IMR-90 (cell line): Measurements from ENCODE around the gene LDLRAD1. TPM values are rescaled to one million over a fixed set of nuclear protein-coding genes. Genes with fewer than 3 reads are reported as not detected.

ENCODE experiments used
- ATAC-seq: fragments of 200-7000 bp; cut with Tn5 transposase; 2 replicates; pipeline ENCODE4 v1.9.1; 2020; ENCODE audit warnings: low read depth, mild to moderate bottlenecking, moderate library complexity
- BruUV-seq: library from RNA; stranded (reverse); fragments of 400-500 nt; replicated peaks from 2 replicates; lab custom pipeline; 2021; lab: Mats Ljungman, UMichigan
- CTCF ChIA-PET: fragments of 300-600 bp; formaldehyde crosslinking; extraction: SDS; loops from one replicate; lab custom pipeline; 2021; ENCODE audit warnings: antibody characterized with exemption; lab: Yijun Ruan, JAX
- POLR2A ChIA-PET: fragments of 300-600 bp; sonication (Branson Sonifier 250); formaldehyde crosslinking; loops from one replicate; lab custom pipeline; 2022; ENCODE audit warnings: antibody characterized with exemption; ENCODE audit not compliant: unreplicated experiment; lab: Charles Lee
- DNase-seq: peaks from one replicate; pipeline ENCODE4 v3.0.0; 2013
- H2AFZ ChIP-seq: replicated peaks from 2 replicates; pipeline ENCODE3; 2013; ENCODE audit warnings: low read length, mild to moderate bottlenecking; ENCODE audit not compliant: poor library complexity
- H2AK5ac ChIP-seq: 2 replicates; pipeline ENCODE4 v1.6.1; 2013; ENCODE audit warnings: low read depth, low read length, inconsistent platforms
- H2AK9ac ChIP-seq: replicated peaks from 2 replicates; pipeline ENCODE3; 2013; ENCODE audit warnings: mild to moderate bottlenecking, low read depth, low read length, moderate library complexity; ENCODE audit not compliant: poor library complexity
- H2BK120ac ChIP-seq: 2 replicates; pipeline ENCODE4 v1.6.1; 2013; ENCODE audit warnings: low read depth, low read length, inconsistent platforms
- H2BK15ac ChIP-seq: 3 replicates; pipeline ENCODE4 v1.6.1; 2013; ENCODE audit warnings: low read depth, low read length, inconsistent platforms
- H2BK20ac ChIP-seq: 2 replicates; pipeline ENCODE4 v1.6.1; 2013; ENCODE audit warnings: low read depth, mild to moderate bottlenecking, inconsistent platforms, low read length, moderate library complexity
- H2BK5ac ChIP-seq: 2 replicates; pipeline ENCODE4 v1.6.1; 2013; ENCODE audit warnings: mild to moderate bottlenecking, low read depth, low read length, inconsistent platforms; ENCODE audit not compliant: poor library complexity, severe bottlenecking
- H3K14ac ChIP-seq: replicated peaks from 2 replicates; pipeline ENCODE4 v1.6.1; 2013; ENCODE audit warnings: low read depth, low read length, inconsistent platforms
- H3K18ac ChIP-seq: 2 replicates; pipeline ENCODE4 v1.6.1; 2013; ENCODE audit warnings: low read depth, low read length, control low read depth
- H3K23ac ChIP-seq: 2 replicates; pipeline ENCODE4 v1.6.1; 2013; ENCODE audit warnings: low read depth, low read length, inconsistent platforms
- H3K27ac ChIP-seq: 2 replicates; pipeline ENCODE4 v1.5.1; 2013; ENCODE audit warnings: mild to moderate bottlenecking, control low read depth, low read length; ENCODE audit not compliant: insufficient read depth
- H3K27me3 ChIP-seq: 2 replicates; pipeline ENCODE4 v1.6.1; 2013; ENCODE audit warnings: low read length; ENCODE audit not compliant: control insufficient read depth, insufficient read depth
- H3K36me3 ChIP-seq: 2 replicates; pipeline ENCODE4 v1.6.1; 2013; ENCODE audit warnings: low read length, mixed read lengths; ENCODE audit not compliant: control insufficient read depth, insufficient read depth
- H3K4ac ChIP-seq: 2 replicates; pipeline ENCODE4 v1.6.1; 2013; ENCODE audit warnings: low read depth, low read length, inconsistent platforms
- H3K4me1 ChIP-seq: 2 replicates; pipeline ENCODE4 v1.6.1; 2013; ENCODE audit warnings: low read length, mixed read lengths; ENCODE audit not compliant: control insufficient read depth, insufficient read depth
- H3K4me2 ChIP-seq: 2 replicates; pipeline ENCODE4 v1.6.1; 2013; ENCODE audit warnings: low read depth, mild to moderate bottlenecking, control low read depth, low read length, moderate library complexity
- H3K4me3 ChIP-seq: 2 replicates; pipeline ENCODE4 v1.5.1; 2013; ENCODE audit warnings: low read depth, mild to moderate bottlenecking, control low read depth, low read length, moderate library complexity; ENCODE audit not compliant: insufficient read depth
- H3K56ac ChIP-seq: 2 replicates; pipeline ENCODE4 v1.6.1; 2013; ENCODE audit warnings: low read length, inconsistent platforms; ENCODE audit not compliant: insufficient read depth; ENCODE audit errors: extremely low read depth
- H3K79me1 ChIP-seq, 2 experiments: 2 replicates each; pipeline ENCODE4 v1.6.1; 2013; ENCODE audit warnings: low read length in 2 of 2, inconsistent platforms in 1 of 2, low read depth in 1 of 2
- H3K9ac ChIP-seq: 2 replicates; pipeline ENCODE4 v1.6.1; 2013; ENCODE audit warnings: low read depth, low read length, control low read depth
- H3K9me1 ChIP-seq: 2 replicates; pipeline ENCODE4 v1.6.1; 2013; ENCODE audit warnings: low read length, inconsistent platforms; ENCODE audit not compliant: insufficient read depth
- H3K9me3 ChIP-seq: 2 replicates; pipeline ENCODE4 v1.6.1; 2013; ENCODE audit warnings: low read length; ENCODE audit not compliant: control insufficient read depth, insufficient read depth
- H4K20me1 ChIP-seq: 2 replicates; pipeline ENCODE4 v1.6.1; 2013; ENCODE audit warnings: low read length, inconsistent platforms; ENCODE audit not compliant: insufficient read depth
- H4K5ac ChIP-seq: 2 replicates; pipeline ENCODE4 v1.6.1; 2013; ENCODE audit warnings: mild to moderate bottlenecking, low read depth, low read length, control low read depth
- H4K8ac ChIP-seq, 2 experiments: 2 replicates each; pipeline ENCODE4 v1.6.1; 2013; ENCODE audit warnings: low read depth in 2 of 2, low read length in 2 of 2, control low read depth in 1 of 2, inconsistent platforms in 1 of 2
- H4K91ac ChIP-seq: 2 replicates; pipeline ENCODE4 v1.6.1; 2013; ENCODE audit warnings: low read depth, low read length, inconsistent platforms; ENCODE audit not compliant: insufficient read depth
- BHLHE40 ChIP-seq: fragments of 150-350 bp; IDR thresholded peaks from 2 replicates; pipeline ENCODE4 v1.6.1; 2016; ENCODE audit warnings: mild to moderate bottlenecking, low read depth, low read length
- CEBPB ChIP-seq: IDR thresholded peaks from 2 replicates; pipeline ENCODE4 v1.6.1; 2012; ENCODE audit warnings: low read depth, low read length, improper control_type of control experiment
- CHD1 ChIP-seq: IDR thresholded peaks from 2 replicates; pipeline ENCODE4 v1.6.1; 2012; ENCODE audit warnings: low read depth, low read length, improper control_type of control experiment
- FOS ChIP-seq: fragments of 150-350 bp; IDR thresholded peaks from 2 replicates; pipeline ENCODE4 v1.6.1; 2016; ENCODE audit warnings: low read depth, low read length
- MAFK ChIP-seq: IDR thresholded peaks from 2 replicates; pipeline ENCODE4 v1.6.1; 2012; ENCODE audit warnings: low read depth, low read length, improper control_type of control experiment
- MAZ ChIP-seq: IDR thresholded peaks from 2 replicates; pipeline ENCODE4 v1.6.1; 2012; ENCODE audit warnings: low read depth, mild to moderate bottlenecking, low read length, improper control_type of control experiment, moderate library complexity, borderline replicate concordance
- MXI1 ChIP-seq: IDR thresholded peaks from 2 replicates; pipeline ENCODE4 v1.6.1; 2012; ENCODE audit warnings: low read depth, mild to moderate bottlenecking, low read length, moderate library complexity, borderline replicate concordance
- NFE2L2 ChIP-seq: fragments of 150-350 bp; IDR thresholded peaks from 2 replicates; pipeline ENCODE4 v1.6.1; 2016; ENCODE audit warnings: low read depth, mild to moderate bottlenecking, low read length
- POLR2A ChIP-seq: IDR thresholded peaks from 2 replicates; pipeline ENCODE4 v1.6.1; 2012; ENCODE audit warnings: mild to moderate bottlenecking, low read depth, low read length
- RAD21 ChIP-seq: IDR thresholded peaks from 2 replicates; pipeline ENCODE4 v1.6.1; 2012; ENCODE audit warnings: low read length, improper control_type of control experiment
- RCOR1 ChIP-seq: IDR thresholded peaks from 2 replicates; pipeline ENCODE4 v1.6.1; 2012; ENCODE audit warnings: mild to moderate bottlenecking, low read length, improper control_type of control experiment; ENCODE audit not compliant: insufficient replicate concordance
- RFX5 ChIP-seq: IDR thresholded peaks from 2 replicates; pipeline ENCODE4 v1.8.0; 2012; ENCODE audit warnings: low read depth, mild to moderate bottlenecking, low read length, moderate library complexity
- SMC3 ChIP-seq: fragments of 150-350 bp; IDR thresholded peaks from 2 replicates; pipeline ENCODE4 v1.6.1; 2016; ENCODE audit warnings: low read depth, mild to moderate bottlenecking, antibody characterized with exemption, low read length, moderate library complexity
- dilution Hi-C: fragments of 300-500 bp; cut with HindIII; formaldehyde crosslinking; loops from one replicate; pipeline ENCODE4 v1.14.3; 2018; ENCODE audit warnings: low sequenced_read_pairs; ENCODE audit not compliant: unreplicated experiment
- in situ Hi-C: fragments of 300-500 bp; cut with MboI; formaldehyde crosslinking; loops from 3 replicates; pipeline ENCODE4 v1.14.3; 2019; ENCODE audit warnings: low sequenced_read_pairs, inconsistent platforms, mixed read lengths
- intact Hi-C: fragments of 100-400 bp; cut with micrococcal nuclease; formaldehyde crosslinking; loops from 2 replicates; pipeline ENCODE4 v1.10.0; 2022
- polyA plus RNA-seq, 3 experiments: library from polyadenylated mRNA; depleted of rRNA; stranded (reverse); fragments of >200 nt; gene quantifications; 2 replicates each; pipeline ENCODE4 v1.2.3, GENCODE V29; 2012; ENCODE audit warnings: low replicate concordance in 1 of 3
- total RNA-seq: library from RNA; depleted of rRNA; stranded (reverse); fragments of >200 nt; gene quantifications from 2 replicates; pipeline ENCODE4 v1.2.3, GENCODE V29; 2012
- TF ChIP-seq, protein P1 (sequence below): conservative IDR thresholded peaks from 2 replicates; pipeline ENCODE4 v1.5.1; 2012; ENCODE audit warnings: mild to moderate bottlenecking, low read depth, low read length, improper control_type of control experiment
- TF ChIP-seq, protein P2 (sequence below): fragments of 150-350 bp; IDR thresholded peaks from 2 replicates; pipeline ENCODE4 v1.6.1; 2017; ENCODE audit warnings: mild to moderate bottlenecking, antibody characterized with exemption, low read length, low read depth
- TF ChIP-seq, protein P3 (sequence below): fragments of 150-350 bp; IDR thresholded peaks from 2 replicates; pipeline ENCODE4 v1.6.1; 2016; ENCODE audit warnings: low read depth, mild to moderate bottlenecking, low read length, moderate library complexity, borderline replicate concordance

The LDLRAD1 gene
- total and polyA plus RNA-seq, 2 of the 4 experiments (the other 2 are of a cell fraction), result not detected

DNA sequence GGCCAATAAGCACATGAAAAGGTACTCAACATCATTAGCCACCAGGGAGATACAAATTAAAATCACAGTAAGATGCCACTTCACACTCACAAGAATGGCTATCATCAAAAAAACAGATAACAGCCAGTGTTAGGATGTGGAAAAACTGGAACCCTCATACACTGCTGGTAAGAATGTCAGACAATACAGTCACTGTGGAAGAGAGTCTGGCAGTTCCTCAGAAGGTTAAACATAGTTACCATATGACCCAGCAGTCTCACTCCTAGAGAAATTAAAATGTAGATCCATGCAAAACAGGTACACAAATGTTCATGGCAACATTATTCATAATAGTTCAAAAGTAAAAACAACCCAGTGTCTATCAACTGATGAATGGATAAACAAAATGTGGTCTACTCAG is 33.3 kb downstream of the LDLRAD1 start:
- Histone ChIP-seq H3K4me2 (no peak overlapping the region), H4K5ac (no peak overlapping the region), H4K8ac (no peak overlapping the region), H3K23ac (no peak overlapping the region), H3K4me1 (peaks cover 2% of the 10 kb centered on the region; the same call in 1 of the 2 replicates), H3K4me3 (no peak overlapping the region), H4K91ac (no peak overlapping the region), H2AK5ac (no peak overlapping the region), H3K18ac (no peak overlapping the region), H2BK15ac (no peak overlapping the region), H4K20me1 (no peaks in the 10 kb centered on the region), H3K27ac (no peak overlapping the region), H3K9me3 (no peaks in the 10 kb centered on the region), H3K14ac (no peak overlapping the region), H3K9me1 (no peaks in the 10 kb centered on the region), H3K27me3 (no peaks in the 10 kb centered on the region; the same call in 1 of the 2 replicates), H2BK120ac (no peak overlapping the region), H2AFZ (no peak overlapping the region), H3K36me3 (no peaks in the 10 kb centered on the region), H2BK5ac (no peak overlapping the region), H3K56ac (no peak overlapping the region), H2BK20ac (no peak overlapping the region), H3K79me1 (no peaks in the 10 kb centered on the region), H2AK9ac (no peak overlapping the region), H3K4ac (no peak overlapping the region), H3K9ac (no peak overlapping the region)
- no TSS peak for BruUV-seq
- DNase-seq (no peak), ATAC-seq (no peak)
- ChIA-PET POLR2A (no interaction called here), CTCF (no interaction called here)
- in situ Hi-C loops (no loop called here), dilution Hi-C loops (no loop called here), intact Hi-C loops (no loop called here)
- TF ChIP-seq RCOR1, result no peak
- no peak for TF ChIP-seq NFE2L2
- TF ChIP-seq BHLHE40, result no peak
- no peak for TF ChIP-seq POLR2A
- TF ChIP-seq RAD21, result no peak
- no peak for TF ChIP-seq CEBPB
- no peak for TF ChIP-seq MAFK
- TF ChIP-seq, protein P1, sequence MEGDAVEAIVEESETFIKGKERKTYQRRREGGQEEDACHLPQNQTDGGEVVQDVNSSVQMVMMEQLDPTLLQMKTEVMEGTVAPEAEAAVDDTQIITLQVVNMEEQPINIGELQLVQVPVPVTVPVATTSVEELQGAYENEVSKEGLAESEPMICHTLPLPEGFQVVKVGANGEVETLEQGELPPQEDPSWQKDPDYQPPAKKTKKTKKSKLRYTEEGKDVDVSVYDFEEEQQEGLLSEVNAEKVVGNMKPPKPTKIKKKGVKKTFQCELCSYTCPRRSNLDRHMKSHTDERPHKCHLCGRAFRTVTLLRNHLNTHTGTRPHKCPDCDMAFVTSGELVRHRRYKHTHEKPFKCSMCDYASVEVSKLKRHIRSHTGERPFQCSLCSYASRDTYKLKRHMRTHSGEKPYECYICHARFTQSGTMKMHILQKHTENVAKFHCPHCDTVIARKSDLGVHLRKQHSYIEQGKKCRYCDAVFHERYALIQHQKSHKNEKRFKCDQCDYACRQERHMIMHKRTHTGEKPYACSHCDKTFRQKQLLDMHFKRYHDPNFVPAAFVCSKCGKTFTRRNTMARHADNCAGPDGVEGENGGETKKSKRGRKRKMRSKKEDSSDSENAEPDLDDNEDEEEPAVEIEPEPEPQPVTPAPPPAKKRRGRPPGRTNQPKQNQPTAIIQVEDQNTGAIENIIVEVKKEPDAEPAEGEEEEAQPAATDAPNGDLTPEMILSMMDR, result no peak
- no peak for TF ChIP-seq MXI1
- no peak for TF ChIP-seq RFX5
- TF ChIP-seq MAZ, result no peak
- no peak for TF ChIP-seq FOS
- no peak for TF ChIP-seq CHD1
- TF ChIP-seq, protein P2, sequence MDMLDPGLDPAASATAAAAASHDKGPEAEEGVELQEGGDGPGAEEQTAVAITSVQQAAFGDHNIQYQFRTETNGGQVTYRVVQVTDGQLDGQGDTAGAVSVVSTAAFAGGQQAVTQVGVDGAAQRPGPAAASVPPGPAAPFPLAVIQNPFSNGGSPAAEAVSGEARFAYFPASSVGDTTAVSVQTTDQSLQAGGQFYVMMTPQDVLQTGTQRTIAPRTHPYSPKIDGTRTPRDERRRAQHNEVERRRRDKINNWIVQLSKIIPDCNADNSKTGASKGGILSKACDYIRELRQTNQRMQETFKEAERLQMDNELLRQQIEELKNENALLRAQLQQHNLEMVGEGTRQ, result no peak
- TF ChIP-seq, protein P3, sequence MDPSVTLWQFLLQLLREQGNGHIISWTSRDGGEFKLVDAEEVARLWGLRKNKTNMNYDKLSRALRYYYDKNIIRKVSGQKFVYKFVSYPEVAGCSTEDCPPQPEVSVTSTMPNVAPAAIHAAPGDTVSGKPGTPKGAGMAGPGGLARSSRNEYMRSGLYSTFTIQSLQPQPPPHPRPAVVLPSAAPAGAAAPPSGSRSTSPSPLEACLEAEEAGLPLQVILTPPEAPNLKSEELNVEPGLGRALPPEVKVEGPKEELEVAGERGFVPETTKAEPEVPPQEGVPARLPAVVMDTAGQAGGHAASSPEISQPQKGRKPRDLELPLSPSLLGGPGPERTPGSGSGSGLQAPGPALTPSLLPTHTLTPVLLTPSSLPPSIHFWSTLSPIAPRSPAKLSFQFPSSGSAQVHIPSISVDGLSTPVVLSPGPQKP, result no peak
- no peak for TF ChIP-seq SMC3
